PC-3 (cell line): ENCODE results near the gene TBXAS1. TPM values are rescaled to one million over a fixed set of nuclear protein-coding genes. Genes with fewer than 3 reads are reported as not detected.

Source experiments
- ATAC-seq: fragments of 200-7000 bp; cut with Tn5 transposase; 2 replicates; pipeline ENCODE4 v1.9.1; 2020; ENCODE audit warnings: mild to moderate bottlenecking, moderate library complexity
- BruUV-seq: library from RNA; stranded (reverse); fragments of 400-500 nt; replicated peaks from 2 replicates; lab custom pipeline; 2021; lab: Mats Ljungman, UMichigan
- CTCF ChIA-PET: fragments of 300-600 bp; sonication (Branson Sonifier 250); formaldehyde crosslinking; loops from one replicate; lab custom pipeline; 2022; ENCODE audit warnings: antibody characterized with exemption; lab: Charles Lee
- POLR2A ChIA-PET: fragments of 300-600 bp; sonication (Branson Sonifier 250); formaldehyde crosslinking; loops from one replicate; lab custom pipeline; 2022; ENCODE audit warnings: antibody characterized with exemption; ENCODE audit not compliant: unreplicated experiment; lab: Charles Lee
- DNase-seq: peaks from one replicate; pipeline ENCODE4 v3.0.0-alpha.2; 2015
- H2AFZ ChIP-seq: fragments of 300-600 bp; sonication (generic); 2 replicates; pipeline ENCODE4 v1.6.0; 2016; ENCODE audit warnings: antibody characterized with exemption, low read length
- H3F3A ChIP-seq: fragments of 300-600 bp; sonication (generic); one replicate; pipeline ENCODE4 v1.6.0; 2017; ENCODE audit warnings: antibody characterized with exemption, low read length, control low read depth, mild to moderate bottlenecking; ENCODE audit not compliant: unreplicated experiment
- H3K27ac ChIP-seq: fragments of 300-600 bp; sonication (generic); 2 replicates; pipeline ENCODE4 v1.5.1; 2016; ENCODE audit warnings: mild to moderate bottlenecking, low read length
- H3K27me3 ChIP-seq: fragments of 300-600 bp; sonication (generic); 2 replicates; pipeline ENCODE4 v1.6.1; 2016; ENCODE audit warnings: low read length, mixed read lengths
- H3K36me3 ChIP-seq: fragments of 300-600 bp; sonication (generic); 2 replicates; pipeline ENCODE4 v1.6.1; 2016; ENCODE audit warnings: low read depth, mixed run types, low read length, mixed read lengths
- H3K4me1 ChIP-seq: fragments of 300-600 bp; sonication (generic); 2 replicates; pipeline ENCODE4 v1.5.1; 2016; ENCODE audit warnings: low read length; ENCODE audit not compliant: insufficient read depth
- H3K4me2 ChIP-seq: fragments of 300-600 bp; sonication (generic); 2 replicates; pipeline ENCODE4 v1.6.0; 2016; ENCODE audit warnings: low read length
- H3K4me3 ChIP-seq: fragments of 300-600 bp; sonication (generic); 2 replicates; pipeline ENCODE4 v1.5.1; 2016; ENCODE audit warnings: mild to moderate bottlenecking, low read length, mixed read lengths
- H3K79me2 ChIP-seq: fragments of 300-600 bp; sonication (generic); 2 replicates; pipeline ENCODE4 v1.6.1; 2017; ENCODE audit warnings: low read length, mixed read lengths
- H3K9ac ChIP-seq: fragments of 300-600 bp; sonication (generic); 2 replicates; pipeline ENCODE4 v1.6.0; 2016; ENCODE audit warnings: mild to moderate bottlenecking, low read length
- H3K9me2 ChIP-seq: fragments of 300-600 bp; sonication (generic); replicated peaks from 2 replicates; pipeline ENCODE4 v1.6.1; 2016; ENCODE audit warnings: mixed run types, low read length, mixed read lengths
- H3K9me3 ChIP-seq: fragments of 300-600 bp; sonication (generic); 2 replicates; pipeline ENCODE4 v1.6.1; 2016; ENCODE audit warnings: low read length, mixed read lengths
- H4K20me1 ChIP-seq: fragments of 300-600 bp; sonication (generic); 2 replicates; pipeline ENCODE4 v1.6.1; 2016; ENCODE audit warnings: low read length, mixed read lengths
- EZH2 ChIP-seq: fragments of 300-600 bp; sonication (generic); IDR thresholded peaks from one replicate; pipeline ENCODE4 v1.6.1; 2017; ENCODE audit warnings: antibody characterized with exemption, mild to moderate bottlenecking, low read length; ENCODE audit not compliant: unreplicated experiment
- EZH2phosphoT487 ChIP-seq: fragments of 300-600 bp; sonication (generic); IDR thresholded peaks from 2 replicates; pipeline ENCODE4 v1.6.1; 2018; ENCODE audit warnings: mild to moderate bottlenecking, antibody characterized with exemption, low read length, borderline replicate concordance
- intact Hi-C: fragments of 100-400 bp; cut with micrococcal nuclease; formaldehyde crosslinking; loops from 2 replicates; pipeline ENCODE4 v1.9.0; 2023
- total RNA-seq: library from RNA; depleted of rRNA; stranded (reverse); fragments of >200 nt; gene quantifications from 2 replicates; pipeline ENCODE4 v1.2.3, GENCODE V29; 2014
- TF ChIP-seq, protein P1 (sequence below): fragments of 300-600 bp; sonication (generic); conservative IDR thresholded peaks from 2 replicates; pipeline ENCODE4 v1.5.1; 2017; ENCODE audit warnings: antibody characterized with exemption, low read depth, mild to moderate bottlenecking, low read length

The TBXAS1 gene
- total RNA-seq, 1 experiment from 2014 or later: 21.8 TPM

DNA sequence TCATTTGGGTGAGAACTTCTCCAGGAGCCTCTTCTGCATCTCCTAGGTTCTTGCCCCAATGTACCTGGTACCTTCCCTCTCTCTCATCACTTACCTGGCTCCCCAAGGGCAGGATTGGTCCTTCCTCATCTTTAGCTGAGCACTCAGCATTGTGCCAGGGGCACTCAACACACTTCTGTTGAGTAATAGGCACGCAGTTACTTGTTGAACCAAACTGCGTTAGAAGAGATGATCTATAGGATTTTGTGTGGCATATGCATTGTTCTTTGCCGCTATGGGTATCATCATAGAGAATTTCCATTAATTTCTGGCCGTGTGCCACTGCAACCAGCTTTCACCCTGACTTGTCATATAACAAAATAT lies 16.4 kb downstream of the TBXAS1 start:
- TF ChIP-seq, protein P1, sequence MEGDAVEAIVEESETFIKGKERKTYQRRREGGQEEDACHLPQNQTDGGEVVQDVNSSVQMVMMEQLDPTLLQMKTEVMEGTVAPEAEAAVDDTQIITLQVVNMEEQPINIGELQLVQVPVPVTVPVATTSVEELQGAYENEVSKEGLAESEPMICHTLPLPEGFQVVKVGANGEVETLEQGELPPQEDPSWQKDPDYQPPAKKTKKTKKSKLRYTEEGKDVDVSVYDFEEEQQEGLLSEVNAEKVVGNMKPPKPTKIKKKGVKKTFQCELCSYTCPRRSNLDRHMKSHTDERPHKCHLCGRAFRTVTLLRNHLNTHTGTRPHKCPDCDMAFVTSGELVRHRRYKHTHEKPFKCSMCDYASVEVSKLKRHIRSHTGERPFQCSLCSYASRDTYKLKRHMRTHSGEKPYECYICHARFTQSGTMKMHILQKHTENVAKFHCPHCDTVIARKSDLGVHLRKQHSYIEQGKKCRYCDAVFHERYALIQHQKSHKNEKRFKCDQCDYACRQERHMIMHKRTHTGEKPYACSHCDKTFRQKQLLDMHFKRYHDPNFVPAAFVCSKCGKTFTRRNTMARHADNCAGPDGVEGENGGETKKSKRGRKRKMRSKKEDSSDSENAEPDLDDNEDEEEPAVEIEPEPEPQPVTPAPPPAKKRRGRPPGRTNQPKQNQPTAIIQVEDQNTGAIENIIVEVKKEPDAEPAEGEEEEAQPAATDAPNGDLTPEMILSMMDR: no peak
- TF ChIP-seq EZH2 (no peak), EZH2phosphoT487 (no peak)
- Histone ChIP-seq H3K9me3 (no peaks in the 10 kb centered on the region), H3K36me3 (no peaks in the 10 kb centered on the region), H3K9ac (no peak overlapping the region), H3K9me2 (no peaks in the 10 kb centered on the region), H3K4me3 (no peak overlapping the region), H3F3A (no peaks in the 10 kb centered on the region), H3K27ac (no peak overlapping the region), H4K20me1 (no peaks in the 10 kb centered on the region), H2AFZ (no peak overlapping the region), H3K27me3 (no peaks in the 10 kb centered on the region), H3K4me2 (no peak overlapping the region), H3K4me1 (no peaks in the 10 kb centered on the region), H3K79me2 (no peaks in the 10 kb centered on the region)
- POLR2A ChIA-PET: no interaction called here
- BruUV-seq: no TSS peak
- intact Hi-C loops: no loop called here
- CTCF ChIA-PET: no interaction called here
- DNase-seq (no peak), ATAC-seq (no peak)

DNA sequence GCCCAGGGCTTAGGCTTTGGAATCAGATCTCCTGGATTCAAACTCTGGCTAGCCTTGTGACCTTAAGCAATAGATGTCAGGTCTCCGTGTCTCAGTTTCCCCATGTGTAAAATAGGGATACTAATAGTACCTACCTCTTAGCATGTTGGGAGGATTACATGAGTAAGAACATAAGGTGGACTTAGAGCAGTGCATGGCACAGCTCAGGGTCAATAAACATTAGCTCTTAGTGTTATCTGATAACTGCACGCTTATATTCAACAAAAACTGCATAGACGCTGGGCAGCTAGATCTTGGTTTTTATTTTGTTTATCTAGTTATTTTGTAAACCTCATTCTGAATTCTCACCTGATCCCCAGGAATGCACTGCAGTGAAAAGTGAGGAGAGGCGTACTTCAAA lies 17.2 kb downstream of the TBXAS1 start:
- Histone ChIP-seq H3K9me3 (no peaks in the 10 kb centered on the region), H3K4me3 (no peak overlapping the region), H3K27ac (no peak overlapping the region), H3K4me2 (no peak overlapping the region), H3F3A (no peaks in the 10 kb centered on the region), H3K36me3 (no peaks in the 10 kb centered on the region), H3K9ac (no peak overlapping the region), H3K9me2 (no peaks in the 10 kb centered on the region), H3K4me1 (no peaks in the 10 kb centered on the region), H4K20me1 (no peaks in the 10 kb centered on the region), H2AFZ (no peak overlapping the region), H3K27me3 (no peaks in the 10 kb centered on the region), H3K79me2 (no peaks in the 10 kb centered on the region)
- BruUV-seq: no TSS peak
- ChIA-PET CTCF (no interaction called here), POLR2A (no interaction called here)
- TF ChIP-seq EZH2 (no peak), EZH2phosphoT487 (no peak)
- TF ChIP-seq, protein P1: no peak
- no peak for ATAC-seq
- intact Hi-C loops: no loop called here
- no peak for DNase-seq

DNA sequence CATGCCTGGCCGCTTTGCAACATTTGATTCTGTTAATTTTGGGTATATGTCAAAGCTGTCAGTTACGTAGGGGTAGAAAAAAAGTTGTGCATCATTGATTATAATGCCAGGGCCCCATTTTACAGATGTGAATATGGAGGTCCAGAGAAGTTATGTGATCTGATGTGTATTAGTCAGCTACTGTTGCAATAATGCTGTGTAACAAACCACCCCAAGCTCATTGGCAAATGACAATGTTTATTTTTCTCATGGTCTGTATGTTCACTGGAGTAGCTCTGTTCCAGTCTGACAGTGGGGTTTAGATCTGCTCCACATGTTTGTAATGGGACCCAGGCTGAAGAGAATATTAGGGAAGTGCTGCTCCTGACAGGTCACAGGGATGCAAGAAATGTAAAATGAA lies 19.2 kb downstream of the TBXAS1 start:
- H3K9me3 ChIP-seq: no peaks in the 10 kb centered on the region
- no peak overlapping the region for H3K27ac ChIP-seq
- POLR2A ChIA-PET: no interaction called here
- CTCF ChIA-PET: no interaction called here
- H3K36me3 ChIP-seq: no peaks in the 10 kb centered on the region
- H4K20me1 ChIP-seq: no peaks in the 10 kb centered on the region
- H3K9me2 ChIP-seq: no peaks in the 10 kb centered on the region
- intact Hi-C loops: no loop called here
- H3K4me1 ChIP-seq: no peaks in the 10 kb centered on the region
- H3K9ac ChIP-seq: no peak overlapping the region
- no peak overlapping the region for H2AFZ ChIP-seq
- no peak for DNase-seq
- no peaks in the 10 kb centered on the region for H3F3A ChIP-seq
- H3K27me3 ChIP-seq: no peaks in the 10 kb centered on the region
- H3K79me2 ChIP-seq: no peaks in the 10 kb centered on the region
- no peak overlapping the region for H3K4me2 ChIP-seq
- ATAC-seq: no peak
- no peak for TF ChIP-seq EZH2phosphoT487
- TF ChIP-seq EZH2: no peak
- TF ChIP-seq, protein P1: no peak
- H3K4me3 ChIP-seq: no peak overlapping the region
- BruUV-seq: no TSS peak
